SK-N-SH (cell line): ENCODE measurements around the gene ZNF236. TPM values are rescaled to one million over a fixed set of nuclear protein-coding genes. Genes with fewer than 3 reads are reported as not detected.

Experiments used
- CTCF ChIA-PET: fragments of 300-600, 350-600 bp; formaldehyde crosslinking; extraction: SDS; loops from one replicate; lab custom pipeline; 2021; lab: Yijun Ruan, JAX
- POLR2A ChIA-PET: fragments of 350-600 bp; sonication (Branson Sonifier 250); formaldehyde crosslinking; extraction: SDS; loops from one replicate; lab custom pipeline; 2020; ENCODE audit warnings: antibody characterized with exemption, inconsistent platforms; lab: Yijun Ruan, JAX
- DNase-seq: peaks from one replicate; pipeline ENCODE4 v3.0.0; 2012
- H2AFZ ChIP-seq: fragments of 200-600 bp; sonication (generic); 2 replicates; pipeline ENCODE4 v1.8.1; 2016; ENCODE audit warnings: antibody characterized with exemption, mild to moderate bottlenecking, low read depth
- H3F3A ChIP-seq: fragments of 200-600 bp; sonication (generic); replicated peaks from 2 replicates; pipeline ENCODE3; 2016; ENCODE audit warnings: antibody characterized with exemption, mild to moderate bottlenecking; ENCODE audit not compliant: insufficient read depth
- H3K27ac ChIP-seq, 2 experiments: fragments of 200-500 bp in 1 of 2; fragments of 200-600 bp in 1 of 2; sonication (Bioruptor generic) in 1 of 2; sonication (generic), shearing (Covaris generic) in 1 of 2; 2 replicates each; pipeline versions ENCODE4 v1.5.1 to v1.6.1; 2014 to 2016; ENCODE audit warnings: low read depth in 2 of 2, inconsistent platforms in 1 of 2, low read length in 1 of 2, mild to moderate bottlenecking in 1 of 2, mixed read lengths in 1 of 2
- H3K27me3 ChIP-seq: fragments of 200-600 bp; sonication (generic), shearing (Covaris generic); 2 replicates; pipeline ENCODE4 v1.6.1; 2016; ENCODE audit warnings: mixed run types; ENCODE audit not compliant: insufficient read depth
- H3K36me3 ChIP-seq, 2 experiments: fragments of 200-500 bp in 1 of 2; fragments of 200-600 bp in 1 of 2; sonication (Bioruptor generic) in 1 of 2; sonication (generic) in 1 of 2; replicated peaks in 1 of 2; 2 replicates each; pipeline versions ENCODE3 to v1.5.1; 2014 to 2016; ENCODE audit warnings: low read length in 1 of 2, mild to moderate bottlenecking in 1 of 2; ENCODE audit not compliant: insufficient read depth in 2 of 2, control insufficient read depth in 1 of 2
- H3K4me1 ChIP-seq, 2 experiments: fragments of 200-500 bp in 1 of 2; fragments of 200-600 bp in 1 of 2; sonication (Bioruptor generic) in 1 of 2; sonication (generic), shearing (Covaris generic) in 1 of 2; 2 replicates each; pipeline versions ENCODE4 v1.5.1 to v1.6.1; 2014 to 2016; ENCODE audit warnings: low read depth in 1 of 2, low read length in 1 of 2, mixed run types in 1 of 2; ENCODE audit not compliant: insufficient read depth in 2 of 2, control insufficient read depth in 1 of 2
- H3K4me2 ChIP-seq: fragments of 200-600 bp; sonication (generic), shearing (Covaris generic); 2 replicates; pipeline ENCODE4 v1.6.1; 2017; ENCODE audit warnings: mixed run types
- H3K4me3 ChIP-seq, 2 experiments: fragments of 200-500 bp in 1 of 2; fragments of 200-600 bp in 1 of 2; sonication (Bioruptor generic) in 1 of 2; sonication (generic), shearing (Covaris generic) in 1 of 2; 2 replicates each; pipeline versions ENCODE4 v1.5.1 to v1.8.1; 2014 to 2016; ENCODE audit warnings: low read depth in 2 of 2, inconsistent platforms in 1 of 2, low read length in 1 of 2, mild to moderate bottlenecking in 1 of 2, mixed read lengths in 1 of 2, moderate library complexity in 1 of 2
- H3K79me2 ChIP-seq: fragments of 200-600 bp; sonication (generic); 2 replicates; pipeline ENCODE4 v1.8.1; 2017; ENCODE audit warnings: mild to moderate bottlenecking; ENCODE audit not compliant: insufficient read depth
- H3K9ac ChIP-seq: fragments of 200-600 bp; sonication (generic); 2 replicates; pipeline ENCODE4 v1.6.1; 2017; ENCODE audit warnings: mixed run types
- H3K9me2 ChIP-seq: fragments of 200-600 bp; sonication (generic); 2 replicates; pipeline ENCODE4 v1.6.1; 2017; ENCODE audit warnings: mixed run types
- H3K9me3 ChIP-seq: fragments of 200-600 bp; sonication (generic); 2 replicates; pipeline ENCODE4 v1.6.1; 2017; ENCODE audit warnings: mixed run types, mild to moderate bottlenecking, moderate library complexity
- H4K20me1 ChIP-seq: fragments of 200-600 bp; sonication (generic); 2 replicates; pipeline ENCODE4 v1.6.1; 2017; ENCODE audit warnings: mild to moderate bottlenecking, mixed run types; ENCODE audit not compliant: insufficient read depth
- CTCF ChIP-seq: fragments of 200-600 bp; sonication (generic); IDR thresholded peaks from 2 replicates; pipeline ENCODE4 v1.6.1; 2017; ENCODE audit warnings: antibody characterized with exemption, mild to moderate bottlenecking, moderate library complexity
- ELF1 ChIP-seq: IDR thresholded peaks from 2 replicates; pipeline ENCODE4 v1.4.0; 2012
- FOSL2 ChIP-seq: IDR thresholded peaks from 2 replicates; pipeline ENCODE4 v1.4.0; 2012; ENCODE audit warnings: low read depth, mild to moderate bottlenecking, moderate library complexity, borderline replicate concordance
- FOXJ3 ChIP-seq: sonication (generic); formaldehyde crosslinking; IDR thresholded peaks from 2 replicates; pipeline ENCODE4 v1.5.1; 2020; ENCODE audit warnings: mild to moderate bottlenecking, missing genetic modification reagents
- FOXM1 ChIP-seq: IDR thresholded peaks from 2 replicates; pipeline ENCODE4 v1.4.0; 2012; ENCODE audit warnings: low read depth, mild to moderate bottlenecking
- GABPA ChIP-seq: IDR thresholded peaks from 2 replicates; pipeline ENCODE4 v1.4.0; 2012; ENCODE audit warnings: low read depth, mild to moderate bottlenecking
- GATA2 ChIP-seq: sonication (generic); formaldehyde crosslinking; IDR thresholded peaks from 2 replicates; pipeline ENCODE4 v1.5.0; 2020; ENCODE audit warnings: mild to moderate bottlenecking, missing genetic modification reagents
- JUND ChIP-seq: IDR thresholded peaks from 2 replicates; pipeline ENCODE4 v1.4.0; 2012
- MXI1 ChIP-seq: IDR thresholded peaks from 2 replicates; pipeline ENCODE4 v1.6.1; 2012; ENCODE audit warnings: mild to moderate bottlenecking, low read depth, low read length, improper control_type of control experiment
- NRF1 ChIP-seq: IDR thresholded peaks from 2 replicates; pipeline ENCODE4 v1.6.1; 2012; ENCODE audit warnings: low read depth, mild to moderate bottlenecking, low read length
- PBX3 ChIP-seq: IDR thresholded peaks from 2 replicates; pipeline ENCODE4; 2012
- RAD21 ChIP-seq: IDR thresholded peaks from 2 replicates; pipeline ENCODE4 v1.6.1; 2012; ENCODE audit warnings: mild to moderate bottlenecking, low read length
- RCOR1 ChIP-seq: fragments of 150-350 bp; IDR thresholded peaks from 2 replicates; pipeline ENCODE4 v1.6.1; 2017; ENCODE audit warnings: antibody characterized with exemption, low read length
- REST ChIP-seq: IDR thresholded peaks from 2 replicates; pipeline ENCODE4 v1.6.1; 2012; ENCODE audit warnings: mild to moderate bottlenecking, low read depth, low read length, moderate library complexity
- RFX5 ChIP-seq: IDR thresholded peaks from 2 replicates; pipeline ENCODE4 v1.6.1; 2012; ENCODE audit warnings: mild to moderate bottlenecking, improper control_type of control experiment, low read length
- TAF1 ChIP-seq: IDR thresholded peaks from 2 replicates; pipeline ENCODE4 v1.6.1; 2012; ENCODE audit warnings: low read depth, mild to moderate bottlenecking, low read length, moderate library complexity, borderline replicate concordance
- TEAD4 ChIP-seq: IDR thresholded peaks from 2 replicates; pipeline ENCODE4 v1.4.0; 2012; ENCODE audit warnings: mild to moderate bottlenecking, borderline replicate concordance; ENCODE audit not compliant: insufficient read depth
- USF2 ChIP-seq: fragments of 150-350 bp; IDR thresholded peaks from 2 replicates; pipeline ENCODE4 v1.6.1; 2017; ENCODE audit warnings: antibody characterized with exemption, low read length, low read depth, borderline replicate concordance
- YY1 ChIP-seq: IDR thresholded peaks from 2 replicates; pipeline ENCODE4 v1.4.0; 2012; ENCODE audit warnings: low read depth, mild to moderate bottlenecking
- ZBTB33 ChIP-seq: IDR thresholded peaks from 2 replicates; pipeline ENCODE4 v1.4.0; 2012; ENCODE audit warnings: low read depth, borderline replicate concordance
- WGBS: methylation state at CpG from one replicate; pipeline ENCODE4 v1.1.6; 2017; ENCODE audit warnings: low lambda C conversion rate; 5-methylcytosine and 5-hydroxymethylcytosine counted together
- polyA plus RNA-seq, 3 experiments: library from polyadenylated mRNA; depleted of rRNA; stranded (reverse); fragments of >200 nt; gene quantifications; 2 replicates each; pipeline ENCODE4 v1.2.3, GENCODE V29; 2012

ZNF236 gene
- polyA plus RNA-seq, 1 of the 3 experiments (the other 2 are of a cell fraction) = 4.2 TPM

GRCh38 chr18:76806301-76806700 is 16.1 kb upstream of the ZNF236 start:
- H3K9me3 ChIP-seq = no peaks in the 10 kb centered on the region
- POLR2A ChIA-PET = interaction anchor here (0.8 kb wide), 1 partner anchor 15 kb away, joined by 3 read pairs; no protein-coding TSS in a partner anchor
- H3F3A ChIP-seq = peaks cover 5% of the 10 kb centered on the region
- WGBS = 92% methylated on average over 5 of the region's 7 CpGs
- no peak overlapping the region for H3K4me3 ChIP-seq
- H3K27me3 ChIP-seq = no peaks in the 10 kb centered on the region
- no peak overlapping the region for H3K4me2 ChIP-seq
- no peak for DNase-seq
- H3K9me2 ChIP-seq = no peaks in the 10 kb centered on the region
- CTCF ChIA-PET = interaction anchor here (0.9 to 1.4 kb wide), 3 partner anchors 14 to 177 kb away, joined by 3 to 5 read pairs (median 4); no protein-coding TSS in a partner anchor
- no peak overlapping the region for H2AFZ ChIP-seq
- no peaks in the 10 kb centered on the region for H3K79me2 ChIP-seq
- no peak overlapping the region for H3K9ac ChIP-seq
- no peak for TF ChIP-seq FOSL2
- TF ChIP-seq RAD21 = no peak
- no peak for TF ChIP-seq ZBTB33
- no peak for TF ChIP-seq PBX3
- no peak for TF ChIP-seq YY1
- no peak for TF ChIP-seq REST
- TF ChIP-seq USF2 = no peak
- no peak for TF ChIP-seq JUND
- no peak for TF ChIP-seq RCOR1
- TF ChIP-seq TAF1 = no peak
- no peak for TF ChIP-seq FOXM1
- TF ChIP-seq GABPA = no peak
- no peak for TF ChIP-seq FOXJ3 (CRISPR knock-in tag)
- no peak for TF ChIP-seq RFX5
- TF ChIP-seq TEAD4 = no peak
- TF ChIP-seq ELF1 = no peak
- TF ChIP-seq GATA2 = no peak
- TF ChIP-seq CTCF = no peak
- TF ChIP-seq NRF1 = no peak
- TF ChIP-seq MXI1 = no peak
- H4K20me1 ChIP-seq = no peaks in the 10 kb centered on the region
- H3K4me1 ChIP-seq = peaks cover 0 to 7% of the 10 kb centered on the region in 2 experiments; a peak in 2 of 4 replicates
- H3K27ac ChIP-seq = no peak overlapping the region
- no peaks in the 10 kb centered on the region for H3K36me3 ChIP-seq
